ENCODE results near the gene APOL2. TPM values are rescaled to one million over a fixed set of nuclear protein-coding genes. Genes with fewer than 3 reads are reported as not detected.

Gene APOL2
- total RNA-seq, 2 donors from 2014 or later = 2.1 to 7.9 TPM

GRCh38 chr22:36182056-36182455, 57.3 kb downstream of the APOL2 start:
- 93% methylated on average over 6 to 7 of the region's 7 CpGs for WGBS, 2 experiments (ENCODE audit: insufficient coverage in 1 of 2, insufficient read length in 1 of 2)
- TF ChIP-seq, protein P1, sequence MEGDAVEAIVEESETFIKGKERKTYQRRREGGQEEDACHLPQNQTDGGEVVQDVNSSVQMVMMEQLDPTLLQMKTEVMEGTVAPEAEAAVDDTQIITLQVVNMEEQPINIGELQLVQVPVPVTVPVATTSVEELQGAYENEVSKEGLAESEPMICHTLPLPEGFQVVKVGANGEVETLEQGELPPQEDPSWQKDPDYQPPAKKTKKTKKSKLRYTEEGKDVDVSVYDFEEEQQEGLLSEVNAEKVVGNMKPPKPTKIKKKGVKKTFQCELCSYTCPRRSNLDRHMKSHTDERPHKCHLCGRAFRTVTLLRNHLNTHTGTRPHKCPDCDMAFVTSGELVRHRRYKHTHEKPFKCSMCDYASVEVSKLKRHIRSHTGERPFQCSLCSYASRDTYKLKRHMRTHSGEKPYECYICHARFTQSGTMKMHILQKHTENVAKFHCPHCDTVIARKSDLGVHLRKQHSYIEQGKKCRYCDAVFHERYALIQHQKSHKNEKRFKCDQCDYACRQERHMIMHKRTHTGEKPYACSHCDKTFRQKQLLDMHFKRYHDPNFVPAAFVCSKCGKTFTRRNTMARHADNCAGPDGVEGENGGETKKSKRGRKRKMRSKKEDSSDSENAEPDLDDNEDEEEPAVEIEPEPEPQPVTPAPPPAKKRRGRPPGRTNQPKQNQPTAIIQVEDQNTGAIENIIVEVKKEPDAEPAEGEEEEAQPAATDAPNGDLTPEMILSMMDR (conservative IDR thresholded peaks at IDR 0.05) = no peak
- peaks cover 18% of the 10 kb centered on the region for H3K4me1 Mint-ChIP-seq

GRCh38 chr22:36180928-36181327, 58.4 kb downstream of the APOL2 start:
- WGBS, 2 experiments (ENCODE audit: insufficient coverage in 1 of 2, insufficient read length in 1 of 2) = 98 to 100% methylated on average over 6 of the region's 6 CpGs
- Histone ChIP-seq H3K9me3 (ENCODE audit: control insufficient read depth, low read length) (peaks cover 9% of the 10 kb centered on the region), H3K27me3 (ENCODE audit: control insufficient read depth, insufficient read depth, low read length, poor library complexity, severe bottlenecking) (no peaks in the 10 kb centered on the region), H3K4me3 (ENCODE audit: low read length) (no peak overlapping the region), H3K9ac (ENCODE audit: extremely low read depth, low read length, poor library complexity, severe bottlenecking) (no peak overlapping the region), H3K27ac (ENCODE audit: low read depth, low read length) (no peak overlapping the region), H3K4me1 (ENCODE audit: control insufficient read depth, insufficient read depth, low read length) (peaks cover 13% of the 10 kb centered on the region), H3K36me3 (ENCODE audit: control insufficient read depth, insufficient read depth, low read length) (no peaks in the 10 kb centered on the region)
- TF ChIP-seq, protein P1 (conservative IDR thresholded peaks at IDR 0.05) = no peak
- no peaks in the 10 kb centered on the region for H3K36me3 Mint-ChIP-seq (ENCODE audit: low read depth)
- no peak for DNase-seq
- no peak overlapping the region for H3K27ac Mint-ChIP-seq
- no peaks in the 10 kb centered on the region for H3K27me3 Mint-ChIP-seq (ENCODE audit: insufficient read depth)
- H3K4me3 Mint-ChIP-seq = no peak overlapping the region
- no peaks in the 10 kb centered on the region for H3K9me3 Mint-ChIP-seq
- H3K4me1 Mint-ChIP-seq = peaks cover 18% of the 10 kb centered on the region

More at GRCh38 chr22:36182056-36182455, 57.3 kb downstream of the APOL2 start:
- H3K4me3 Mint-ChIP-seq = no peak overlapping the region
- H3K36me3 ChIP-seq (ENCODE audit: control insufficient read depth, insufficient read depth, low read length) = no peaks in the 10 kb centered on the region
- H3K27me3 ChIP-seq (ENCODE audit: control insufficient read depth, insufficient read depth, low read length, poor library complexity, severe bottlenecking) = no peaks in the 10 kb centered on the region
- H3K27me3 Mint-ChIP-seq (ENCODE audit: insufficient read depth) = no peaks in the 10 kb centered on the region
- H3K4me1 ChIP-seq (ENCODE audit: control insufficient read depth, insufficient read depth, low read length) = peaks cover 13% of the 10 kb centered on the region
- H3K27ac Mint-ChIP-seq = no peak overlapping the region
- no peaks in the 10 kb centered on the region for H3K36me3 Mint-ChIP-seq (ENCODE audit: low read depth)
- no peak overlapping the region for H3K4me3 ChIP-seq (ENCODE audit: low read length)
- peak; percentile 26 for DNase-seq
- H3K9me3 Mint-ChIP-seq = no peaks in the 10 kb centered on the region
- no peak overlapping the region for H3K9ac ChIP-seq (ENCODE audit: extremely low read depth, low read length, poor library complexity, severe bottlenecking)
- no peak overlapping the region for H3K27ac ChIP-seq (ENCODE audit: low read depth, low read length)
- H3K9me3 ChIP-seq (ENCODE audit: control insufficient read depth, low read length) = peaks cover 3% of the 10 kb centered on the region

DNA sequence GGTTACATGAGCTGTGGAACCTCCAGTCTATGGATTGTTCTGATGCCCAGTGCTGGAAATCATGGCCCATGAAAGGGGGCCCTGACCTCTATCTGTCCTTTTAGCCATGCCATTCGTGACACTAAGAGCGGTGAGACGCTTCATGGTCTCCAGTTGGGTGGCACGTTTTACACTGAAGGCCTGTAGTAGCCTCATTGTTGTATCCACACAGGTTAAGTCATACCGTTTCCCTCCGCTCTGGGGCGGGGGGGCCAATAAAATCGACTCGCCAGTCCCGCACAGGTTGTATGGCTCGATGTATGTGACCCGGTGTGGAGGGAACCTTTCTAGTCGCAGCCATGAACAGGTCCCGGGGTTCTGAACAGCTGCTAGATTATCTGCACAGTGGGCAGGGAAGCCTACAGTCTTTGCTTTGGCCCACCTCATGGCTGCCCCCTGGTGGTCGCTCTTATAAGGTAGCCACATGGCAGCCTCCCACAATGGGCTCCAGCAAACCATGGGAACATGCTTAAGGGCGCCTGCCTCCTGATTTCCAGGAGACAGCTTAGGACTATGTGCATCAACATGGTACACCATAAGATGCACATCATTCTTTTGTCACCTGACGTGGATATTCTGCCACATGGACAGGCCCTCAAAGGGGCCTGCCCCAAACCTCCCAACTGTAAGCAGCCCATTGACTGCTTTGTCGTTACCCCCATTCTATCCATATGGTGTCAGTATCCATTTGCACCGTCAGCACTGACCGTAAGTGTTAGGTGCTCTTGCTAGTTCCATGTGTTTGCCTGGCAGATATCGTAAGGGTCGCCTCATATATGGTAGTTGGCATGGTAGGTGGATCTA, 59.1 kb downstream of the APOL2 start:
- no peaks in the 10 kb centered on the region for H3K27me3 Mint-ChIP-seq (ENCODE audit: insufficient read depth)
- peaks cover 18% of the 10 kb centered on the region for H3K4me1 Mint-ChIP-seq
- TF ChIP-seq, protein P1 (conservative IDR thresholded peaks at IDR 0.05) = peak; percentile 94
- H3K27ac ChIP-seq (ENCODE audit: low read depth, low read length) = no peak overlapping the region
- no peaks in the 10 kb centered on the region for H3K36me3 ChIP-seq (ENCODE audit: control insufficient read depth, insufficient read depth, low read length)
- H3K4me3 ChIP-seq (ENCODE audit: low read length) = no peak overlapping the region
- WGBS, 2 experiments (ENCODE audit: insufficient coverage in 1 of 2, insufficient read length in 1 of 2) = 76% methylated on average over 18 to 22 of the region's 22 CpGs
- no peak overlapping the region for H3K4me3 Mint-ChIP-seq
- DNase-seq = peak; percentile 95
- H3K27ac Mint-ChIP-seq = peak overlapping the region; percentile 22
- H3K27me3 ChIP-seq (ENCODE audit: control insufficient read depth, insufficient read depth, low read length, poor library complexity, severe bottlenecking) = no peaks in the 10 kb centered on the region
- H3K9me3 ChIP-seq (ENCODE audit: control insufficient read depth, low read length) = peaks cover 9% of the 10 kb centered on the region
- peaks cover 2% of the 10 kb centered on the region for H3K9me3 Mint-ChIP-seq
- H3K9ac ChIP-seq (ENCODE audit: extremely low read depth, low read length, poor library complexity, severe bottlenecking) = no peak overlapping the region
- H3K4me1 ChIP-seq (ENCODE audit: control insufficient read depth, insufficient read depth, low read length) = peaks cover 13% of the 10 kb centered on the region
- H3K36me3 Mint-ChIP-seq (ENCODE audit: low read depth) = no peaks in the 10 kb centered on the region
